ENCODE data around the gene HYI. TPM values are rescaled to one million over a fixed set of nuclear protein-coding genes. Genes with fewer than 3 reads are reported as not detected.

Gene HYI
- total and polyA plus RNA-seq, 7 donors, result 40.4 to 104 (median 72.8) TPM

- TF ChIP-seq, protein P1, sequence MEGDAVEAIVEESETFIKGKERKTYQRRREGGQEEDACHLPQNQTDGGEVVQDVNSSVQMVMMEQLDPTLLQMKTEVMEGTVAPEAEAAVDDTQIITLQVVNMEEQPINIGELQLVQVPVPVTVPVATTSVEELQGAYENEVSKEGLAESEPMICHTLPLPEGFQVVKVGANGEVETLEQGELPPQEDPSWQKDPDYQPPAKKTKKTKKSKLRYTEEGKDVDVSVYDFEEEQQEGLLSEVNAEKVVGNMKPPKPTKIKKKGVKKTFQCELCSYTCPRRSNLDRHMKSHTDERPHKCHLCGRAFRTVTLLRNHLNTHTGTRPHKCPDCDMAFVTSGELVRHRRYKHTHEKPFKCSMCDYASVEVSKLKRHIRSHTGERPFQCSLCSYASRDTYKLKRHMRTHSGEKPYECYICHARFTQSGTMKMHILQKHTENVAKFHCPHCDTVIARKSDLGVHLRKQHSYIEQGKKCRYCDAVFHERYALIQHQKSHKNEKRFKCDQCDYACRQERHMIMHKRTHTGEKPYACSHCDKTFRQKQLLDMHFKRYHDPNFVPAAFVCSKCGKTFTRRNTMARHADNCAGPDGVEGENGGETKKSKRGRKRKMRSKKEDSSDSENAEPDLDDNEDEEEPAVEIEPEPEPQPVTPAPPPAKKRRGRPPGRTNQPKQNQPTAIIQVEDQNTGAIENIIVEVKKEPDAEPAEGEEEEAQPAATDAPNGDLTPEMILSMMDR (IDR thresholded peaks at IDR 0.05), result no peak
- TF ChIP-seq POLR2A (IDR thresholded peaks at IDR 0.05), result no peak
- no peak for TF ChIP-seq EP300 (IDR thresholded peaks at IDR 0.05)
- no peak for TF ChIP-seq POLR2AphosphoS5 (IDR thresholded peaks at IDR 0.05)
- intact Hi-C loops (cut with DNase I), result no loop called here
- Histone ChIP-seq H3K4me1 (no peaks in the 10 kb centered on the region), H3K27me3 (no peaks in the 10 kb centered on the region), H3K4me3 (no peak overlapping the region), H3K27ac (no peak overlapping the region), H3K36me3 (no peaks in the 10 kb centered on the region), H3K9me3 (no peaks in the 10 kb centered on the region)
- 91 to 93% methylated on average over 5 of the region's 5 CpGs for WGBS, 2 donors
- DNase-seq, result no peak
These were observed 18.3 kb upstream of the HYI start for GRCh38 chr1:43472087-43472462.

DNA sequence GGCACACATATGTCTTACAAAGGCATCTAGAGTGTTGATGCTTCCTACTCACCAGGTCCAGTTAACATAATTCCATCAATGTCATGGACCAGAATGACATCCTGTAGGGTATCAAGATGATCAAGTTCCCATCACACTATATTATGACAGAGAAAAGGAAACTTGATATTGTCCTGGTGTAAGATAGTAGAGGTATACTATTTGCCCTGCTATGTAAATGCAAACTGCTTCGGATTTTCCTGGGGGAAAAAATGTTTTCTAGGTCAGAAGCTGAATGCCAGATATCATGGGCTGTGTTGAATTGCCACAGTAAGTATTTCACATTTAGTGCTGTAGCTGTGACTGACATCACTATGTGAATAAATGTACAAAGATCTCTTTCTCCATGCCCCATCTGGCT is 16.2 kb upstream of the HYI start:
- intact Hi-C loops (cut with DNase I), result no loop called here
- no peak overlapping the region for H3K27ac ChIP-seq
- no peaks in the 10 kb centered on the region for H3K4me1 ChIP-seq
- no peak for TF ChIP-seq POLR2AphosphoS5 (IDR thresholded peaks at IDR 0.05)
- TF ChIP-seq EP300 (IDR thresholded peaks at IDR 0.05), result no peak
- TF ChIP-seq POLR2A (IDR thresholded peaks at IDR 0.05), result no peak
- TF ChIP-seq, protein P1 (IDR thresholded peaks at IDR 0.05), result no peak
- H3K27me3 ChIP-seq, result no peaks in the 10 kb centered on the region
- H3K9me3 ChIP-seq, result no peaks in the 10 kb centered on the region
- no peak overlapping the region for H3K4me3 ChIP-seq
- DNase-seq, result no peak
- H3K36me3 ChIP-seq, result no peaks in the 10 kb centered on the region
- WGBS, 2 donors, result 73 to 76% methylated on average over 1 of the region's 1 CpG

DNA sequence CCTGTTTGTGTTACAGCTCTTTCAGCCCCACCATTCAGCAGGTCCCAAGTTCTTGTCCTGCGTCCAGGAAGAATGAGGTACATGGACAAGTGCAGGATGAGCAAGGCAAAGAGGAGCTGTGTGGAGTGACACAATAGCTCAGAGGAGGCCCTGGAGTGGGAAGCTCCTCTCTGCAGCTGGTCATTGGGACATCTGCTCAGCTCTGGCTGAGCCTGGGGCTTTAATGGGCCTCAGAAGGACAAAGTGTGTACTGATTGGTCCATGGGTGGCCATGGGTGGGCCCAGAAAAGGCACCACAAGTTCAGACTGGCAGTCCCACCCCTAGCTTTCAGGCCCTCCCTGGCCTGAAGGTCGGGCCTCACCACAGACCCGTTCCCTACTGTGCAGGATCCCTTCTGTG is 14.7 kb upstream of the HYI start:
- DNase-seq, result no peak
- intact Hi-C loops (cut with DNase I), result no loop called here
- Histone ChIP-seq H3K27me3 (no peaks in the 10 kb centered on the region), H3K4me3 (no peak overlapping the region), H3K9me3 (no peaks in the 10 kb centered on the region), H3K4me1 (no peaks in the 10 kb centered on the region), H3K27ac (no peak overlapping the region), H3K36me3 (no peaks in the 10 kb centered on the region)
- TF ChIP-seq POLR2AphosphoS5 (IDR thresholded peaks at IDR 0.05) (no peak), POLR2A (IDR thresholded peaks at IDR 0.05) (no peak), EP300 (IDR thresholded peaks at IDR 0.05) (no peak)
- TF ChIP-seq, protein P1 (IDR thresholded peaks at IDR 0.05), result no peak
- WGBS, 2 donors, result 90 to 93% methylated on average over 3 of the region's 3 CpGs

DNA sequence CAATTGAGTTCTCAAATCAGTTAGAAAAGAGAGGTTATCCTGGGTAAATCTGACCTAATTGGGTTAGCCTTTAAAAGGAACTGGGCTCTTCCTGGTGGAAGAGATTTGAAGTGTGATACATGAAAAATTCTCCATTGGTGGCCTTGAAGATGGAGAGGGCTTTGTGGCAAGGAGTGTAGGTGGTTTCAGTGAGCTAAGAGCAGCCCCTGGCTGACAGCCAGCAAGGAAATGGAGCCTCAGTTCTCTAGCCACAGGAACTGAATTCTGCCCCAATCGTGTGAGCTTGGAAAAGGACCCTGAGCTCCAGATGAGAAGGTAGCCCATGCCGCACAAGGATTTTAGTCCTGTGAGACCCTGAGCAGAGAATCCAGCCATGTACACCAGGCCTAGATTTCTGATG is 12.7 kb upstream of the HYI start:
- TF ChIP-seq, protein P1 (IDR thresholded peaks at IDR 0.05), result no peak
- TF ChIP-seq POLR2A (IDR thresholded peaks at IDR 0.05) (no peak), EP300 (IDR thresholded peaks at IDR 0.05) (no peak), POLR2AphosphoS5 (IDR thresholded peaks at IDR 0.05) (no peak)
- WGBS, 2 donors, result 50 to 61% methylated on average over 2 of the region's 2 CpGs
- intact Hi-C loops (cut with DNase I), result no loop called here
- no peaks in the 10 kb centered on the region for H3K4me1 ChIP-seq
- DNase-seq, result no peak
- H3K4me3 ChIP-seq, result no peak overlapping the region
- no peak overlapping the region for H3K27ac ChIP-seq
- no peaks in the 10 kb centered on the region for H3K27me3 ChIP-seq
- H3K9me3 ChIP-seq, result no peaks in the 10 kb centered on the region
- H3K36me3 ChIP-seq, result no peaks in the 10 kb centered on the region

- no peak overlapping the region for H3K27ac ChIP-seq
- no peaks in the 10 kb centered on the region for H3K36me3 ChIP-seq
- intact Hi-C loops (cut with DNase I), result no loop called here
- H3K27me3 ChIP-seq, result no peaks in the 10 kb centered on the region
- TF ChIP-seq POLR2A (IDR thresholded peaks at IDR 0.05) (no peak), EP300 (IDR thresholded peaks at IDR 0.05) (no peak), POLR2AphosphoS5 (IDR thresholded peaks at IDR 0.05) (no peak)
- TF ChIP-seq, protein P1 (IDR thresholded peaks at IDR 0.05), result no peak
- no peak for DNase-seq
- no peaks in the 10 kb centered on the region for H3K9me3 ChIP-seq
- 67 to 75% methylated on average over 3 of the region's 3 CpGs for WGBS, 2 donors
- no peak overlapping the region for H3K4me3 ChIP-seq
- no peaks in the 10 kb centered on the region for H3K4me1 ChIP-seq
These were observed 11.9 kb upstream of the HYI start for GRCh38 chr1:43465505-43466067.
